DMS114 treated with DMSO at 0.1 percent for 48 hours (cell line): ENCODE data around the gene SMAD2.
"Not testable (repeated sequence)": the region's sequence is repeated elsewhere in the genome, so short reads cannot be mapped to it uniquely, and the experiment has no call there.

Source experiments
- DNase-seq: peaks from one replicate; lab custom pipeline; 2025; ENCODE audit not compliant: unreplicated experiment; lab: John Stamatoyannopoulos, UW

Gene SMAD2

GRCh38 chr18:47797126-47797525 lies 133.3 kb downstream of the SMAD2 start:
- DNase-seq, result no peak

DNA sequence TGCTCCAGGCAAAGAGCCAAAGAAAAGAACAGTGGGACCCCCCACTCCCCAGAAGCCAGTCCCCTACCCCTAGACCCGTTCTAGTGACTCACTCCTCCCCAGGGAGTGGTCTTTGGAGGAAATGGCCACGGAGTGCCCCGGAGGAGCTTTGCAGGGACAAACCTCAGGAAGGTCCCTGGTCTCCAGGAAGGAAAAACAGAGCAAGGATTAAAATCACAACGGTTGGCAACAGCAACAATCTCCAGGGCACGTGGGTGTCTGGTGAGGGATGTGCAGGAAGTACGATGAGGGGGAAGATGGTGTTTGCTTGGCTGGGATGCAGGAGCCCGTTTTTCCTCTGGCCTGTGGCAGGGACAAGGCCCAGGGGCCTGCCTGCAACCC lies 135.0 kb downstream of the SMAD2 start:
- no peak for DNase-seq

DNA sequence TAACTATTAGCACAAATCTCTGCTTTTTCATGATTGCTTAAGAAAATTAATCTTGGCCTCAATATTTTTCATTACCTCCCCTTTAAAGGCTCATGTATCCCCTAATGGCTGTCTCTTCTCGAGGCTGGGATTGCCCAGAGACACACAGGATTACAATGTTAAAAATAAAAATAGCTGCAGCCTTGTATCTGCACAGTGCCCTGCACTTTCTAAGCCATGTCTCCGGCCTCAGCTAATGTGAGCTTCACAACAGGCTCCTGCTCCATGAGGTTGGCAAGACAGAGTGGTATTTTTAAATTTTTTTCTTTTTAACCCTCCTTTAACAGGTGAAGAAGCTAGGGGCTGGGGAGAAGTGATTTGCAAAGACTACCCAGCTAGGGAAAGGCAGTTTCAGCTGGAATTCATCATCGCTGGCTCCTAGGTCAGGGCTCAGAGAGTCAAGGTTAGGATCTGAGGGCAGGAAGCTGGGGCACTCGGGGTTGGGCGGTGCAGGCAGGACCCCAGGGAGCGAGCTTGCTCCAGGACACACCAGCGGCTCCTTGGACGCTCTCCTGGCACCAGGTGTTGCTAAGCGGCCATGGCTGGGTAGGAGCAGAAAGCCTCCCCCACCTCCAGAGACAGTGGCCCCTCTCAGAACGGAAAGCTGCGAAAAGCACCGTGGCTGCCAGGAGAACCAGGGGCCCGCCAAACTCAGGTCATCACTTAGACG lies 135.6 kb downstream of the SMAD2 start:
- DNase-seq, result no peak

DNA sequence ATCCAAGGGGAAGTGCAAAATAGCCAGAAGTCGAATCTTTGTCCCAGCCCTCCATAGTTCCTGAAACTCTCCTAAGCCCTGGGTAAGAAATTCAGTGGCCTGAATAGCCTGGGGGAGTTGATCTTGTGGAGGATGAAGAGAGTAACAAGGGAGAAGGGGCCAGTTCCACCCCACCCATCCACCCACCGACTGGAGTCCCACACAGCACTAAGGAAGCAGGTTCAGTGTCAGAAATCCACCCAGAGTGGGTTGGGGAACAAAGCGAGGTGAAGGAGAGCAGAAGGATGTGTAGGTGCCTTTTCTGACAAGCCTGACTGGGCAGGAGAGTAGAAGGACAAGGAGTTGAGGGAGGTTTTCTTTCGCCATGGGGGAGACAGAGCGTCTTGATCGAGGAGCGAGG lies 136.8 kb downstream of the SMAD2 start:
- no peak for DNase-seq

DNA sequence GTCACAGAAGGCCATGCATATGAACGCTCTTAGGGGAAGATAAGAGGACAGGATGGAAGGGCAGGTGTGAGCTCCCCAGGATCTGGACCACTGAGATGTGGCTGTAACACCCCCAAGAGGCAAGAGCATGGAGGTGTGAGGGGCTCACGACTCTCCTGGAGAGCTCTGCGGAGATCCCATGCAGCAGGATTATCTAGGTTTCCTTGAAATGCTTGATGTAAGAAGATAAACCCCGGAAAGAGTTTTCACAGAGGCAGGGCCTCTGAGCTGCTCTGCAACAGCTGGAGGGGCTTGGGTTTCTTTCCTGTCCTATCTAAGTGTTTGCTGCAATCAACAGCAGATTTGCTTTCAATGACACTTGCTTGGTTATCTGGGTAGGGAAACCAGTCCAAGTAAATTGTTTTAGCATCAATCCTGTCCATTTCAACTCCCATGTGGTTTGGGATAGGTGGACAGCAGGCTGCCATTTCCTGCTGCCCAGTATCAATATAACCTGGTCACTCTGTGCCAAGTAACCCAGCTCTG lies 138.9 kb downstream of the SMAD2 start:
- no peak for DNase-seq

DNA sequence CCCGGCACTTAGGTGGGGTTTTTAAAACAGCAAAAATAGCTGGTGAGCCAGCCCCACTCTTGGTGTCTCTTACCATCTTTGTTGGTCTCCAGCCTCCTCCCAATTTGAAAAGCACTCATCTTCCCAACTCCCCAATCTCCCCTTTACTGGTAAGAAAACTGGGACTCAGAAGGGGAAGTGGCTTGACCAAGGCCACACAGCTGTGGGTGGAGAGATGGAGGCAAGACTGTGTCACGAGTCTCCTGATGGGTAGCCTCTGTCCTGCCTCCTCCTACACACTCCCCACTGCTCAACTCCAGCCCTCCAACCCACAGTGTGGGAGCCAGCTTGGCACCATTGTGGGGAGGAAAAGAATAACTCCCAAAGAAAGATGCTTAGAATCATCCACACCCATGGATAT lies 140.4 kb downstream of the SMAD2 start:
- DNase-seq, result no peak

GRCh38 chr18:47788621-47789020 lies 141.8 kb downstream of the SMAD2 start:
- DNase-seq, result no peak

GRCh38 chr18:47781561-47781960 lies 148.9 kb downstream of the SMAD2 start:
- no peak for DNase-seq

- DNase-seq, result no peak
Measured at GRCh38 chr18:47780011-47780725, 150.3 kb downstream of the SMAD2 start.

DNA sequence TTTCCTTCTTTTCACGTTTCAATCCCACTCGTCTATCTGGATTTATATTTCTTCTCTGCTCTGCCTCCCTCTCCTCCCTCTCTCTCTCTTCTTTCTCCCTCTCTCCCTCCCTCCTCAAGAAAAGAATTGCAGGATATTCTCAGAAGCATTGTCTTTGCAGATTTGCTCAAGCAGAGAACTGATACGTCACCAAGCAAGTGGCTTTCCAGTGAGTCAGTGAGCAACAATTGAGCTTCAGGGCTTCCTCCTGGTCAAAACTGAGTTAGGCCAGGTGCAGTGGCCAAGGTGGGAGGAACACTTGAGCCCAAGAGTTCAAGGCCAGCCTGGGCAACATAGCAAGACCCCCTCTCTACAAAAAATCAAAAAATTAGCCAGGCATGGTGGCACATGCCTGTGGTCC lies 151.1 kb downstream of the SMAD2 start:
- DNase-seq, result no peak

DNA sequence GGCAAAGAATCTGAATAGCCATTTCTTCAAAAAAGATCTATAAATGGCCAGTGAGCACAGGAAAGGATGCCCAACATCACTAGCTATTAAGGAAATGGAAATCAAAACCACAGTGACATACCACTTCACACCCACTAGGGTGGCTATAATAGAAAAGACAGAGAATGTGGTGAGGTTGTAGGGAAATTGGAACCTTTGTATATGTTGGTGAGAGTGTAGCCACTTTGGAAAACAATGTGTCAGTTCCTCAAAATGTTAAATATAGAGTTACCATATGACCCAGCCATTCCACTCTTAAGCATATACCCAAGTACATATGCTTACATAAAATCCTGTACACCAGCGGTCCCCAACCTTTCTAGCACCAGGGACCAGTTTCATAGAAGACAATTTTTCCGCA lies 152.8 kb downstream of the SMAD2 start:
- no peak for DNase-seq

DNA sequence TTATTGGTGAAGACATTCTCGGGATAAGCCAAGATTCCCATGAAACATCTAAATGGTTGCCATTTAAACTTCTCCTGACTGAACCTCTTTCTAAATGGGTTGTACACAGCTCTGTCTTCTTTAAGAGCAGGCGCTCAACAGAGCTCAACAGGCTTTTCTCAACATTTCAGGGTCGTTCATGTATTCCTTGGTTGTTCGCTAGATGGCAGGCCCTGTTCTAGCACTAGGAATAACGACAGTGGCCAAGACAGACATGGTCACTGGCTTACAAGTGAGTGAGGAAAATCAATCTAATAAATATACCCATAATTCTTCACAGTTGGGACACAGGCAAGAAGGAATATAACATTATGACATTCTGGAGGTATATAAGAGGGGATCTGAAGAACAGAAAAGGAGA lies 154.5 kb downstream of the SMAD2 start:
- DNase-seq, result no peak

- no peak for DNase-seq
Measured at GRCh38 chr18:47773931-47774330, 156.5 kb downstream of the SMAD2 start.

GRCh38 chr18:47772374-47773248 lies 157.8 kb downstream of the SMAD2 start:
- no peak for DNase-seq

DNA sequence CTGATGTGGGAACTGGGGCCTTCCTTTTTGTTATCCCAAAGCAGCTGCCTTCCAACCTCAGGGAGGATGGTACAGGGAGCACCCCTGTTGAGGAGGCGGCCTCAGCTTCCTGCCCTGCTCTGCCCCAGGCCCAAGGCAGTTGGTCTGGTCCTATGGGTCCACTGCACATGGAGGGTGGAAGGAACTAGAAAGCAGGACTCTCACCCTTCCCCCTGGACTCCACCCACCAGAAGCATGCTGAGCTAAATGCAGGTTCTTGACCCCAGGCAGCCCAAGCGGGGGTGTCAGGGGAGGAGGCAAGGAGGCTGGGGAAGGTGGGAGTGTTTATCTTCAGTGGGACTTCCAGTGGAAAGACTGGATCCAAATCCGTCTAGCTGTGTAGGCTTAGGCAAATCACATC lies 158.5 kb downstream of the SMAD2 start:
- DNase-seq, result no peak

DNA sequence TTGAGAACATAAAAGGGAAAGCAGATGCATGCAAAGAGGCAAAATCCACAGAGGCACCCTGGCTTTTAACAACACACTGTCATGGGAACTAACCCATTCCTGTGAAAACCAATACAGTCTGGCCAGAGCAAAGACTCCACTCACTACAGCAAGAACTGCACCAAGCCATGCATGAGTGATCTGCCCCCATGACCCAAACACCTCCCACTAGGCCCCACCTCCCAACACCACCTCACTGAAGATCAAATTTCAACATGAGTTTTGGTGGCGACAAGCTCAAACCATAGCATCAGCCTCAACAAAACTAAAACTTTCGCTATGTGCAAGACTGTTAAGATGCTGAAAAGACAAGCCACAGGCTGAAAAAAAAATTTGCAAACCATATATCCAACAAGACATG lies 162.8 kb downstream of the SMAD2 start:
- DNase-seq, result no peak

DNA sequence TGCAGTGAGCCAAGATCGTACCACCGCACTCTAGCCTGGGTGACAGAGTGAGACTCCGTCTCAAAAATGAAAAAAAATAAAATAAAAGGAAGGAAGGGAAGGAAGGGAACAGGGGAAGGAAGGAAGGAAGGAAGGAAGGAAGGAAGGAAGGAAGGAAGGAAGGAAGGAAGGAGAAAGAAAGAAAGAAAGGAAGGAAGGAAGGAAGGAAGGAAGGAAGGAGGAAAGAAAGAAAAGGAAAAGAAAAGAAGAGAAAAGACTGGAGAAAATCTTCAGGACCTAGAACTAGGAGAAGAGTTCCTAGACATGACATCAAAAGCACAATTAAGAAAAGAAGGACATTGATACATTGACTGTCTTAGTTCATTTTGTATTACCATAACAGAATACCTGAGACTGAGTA lies 163.3 kb downstream of the SMAD2 start:
- DNase-seq, result not testable (repeated sequence)
